GM19193 (cell line): Measurements from ENCODE around the gene SMARCA1.

Experiments
- POLR2A ChIP-seq: IDR thresholded peaks from 4 replicates; pipeline ENCODE4 v1.6.1; 2011; ENCODE audit not compliant: insufficient read depth, insufficient read length; ENCODE audit errors: extremely low read depth

The SMARCA1 gene

DNA sequence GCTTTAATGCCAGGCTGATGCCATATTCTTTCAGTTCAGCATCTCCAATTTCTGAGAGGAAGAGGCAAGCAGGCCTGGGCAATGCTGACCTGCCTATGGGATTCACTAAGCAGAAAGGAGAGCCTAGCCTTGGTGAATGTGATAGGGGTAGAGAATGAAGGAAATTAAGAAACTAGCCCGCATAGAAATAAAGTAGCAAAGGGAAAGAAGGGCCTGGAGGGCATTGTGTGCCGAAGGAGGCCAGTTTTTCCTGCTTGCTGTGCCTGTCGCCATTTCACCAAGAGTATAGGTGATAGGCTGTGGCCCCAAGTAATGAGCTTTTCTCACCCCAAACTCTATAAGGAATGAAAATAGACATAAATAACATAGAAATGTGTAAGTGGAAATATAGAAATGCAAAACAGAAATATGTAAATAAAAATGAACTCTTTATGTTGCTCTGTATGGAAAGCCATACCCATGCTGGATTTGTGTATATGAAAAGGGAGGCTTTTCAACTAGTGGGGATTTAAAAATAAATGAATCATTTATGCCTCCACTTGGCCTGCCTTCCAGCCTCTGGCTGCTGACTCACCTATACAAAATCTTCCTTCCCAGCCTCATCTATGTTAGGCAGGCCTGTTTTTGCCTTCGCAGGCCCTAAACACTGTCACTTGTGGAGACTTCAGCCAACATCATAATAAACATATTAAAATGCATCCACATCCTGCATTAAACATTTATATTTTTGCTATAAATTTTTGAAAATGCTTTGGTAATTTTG is 11.7 kb upstream of the SMARCA1 start:
- TF ChIP-seq POLR2A, result no peak

DNA sequence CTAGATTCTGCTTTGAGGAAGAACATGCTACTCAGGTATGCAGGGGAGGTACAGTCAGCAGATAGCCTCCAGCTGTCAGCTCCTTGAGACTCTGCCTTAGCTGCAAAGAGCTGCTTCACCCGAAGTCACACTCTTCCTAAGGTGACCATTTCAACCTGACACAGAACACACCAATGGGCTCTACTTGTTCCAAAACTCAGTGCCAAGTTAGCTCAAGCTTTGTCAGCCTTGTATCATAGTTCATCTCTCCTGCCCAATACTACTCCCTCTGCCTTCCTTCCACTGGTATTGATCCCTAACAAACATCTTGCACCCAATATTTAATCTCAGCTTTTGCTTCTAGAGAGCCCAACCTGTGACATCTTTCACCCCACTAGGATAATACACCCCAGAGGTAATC is 7.8 kb upstream of the SMARCA1 start:
- no peak for TF ChIP-seq POLR2A

DNA sequence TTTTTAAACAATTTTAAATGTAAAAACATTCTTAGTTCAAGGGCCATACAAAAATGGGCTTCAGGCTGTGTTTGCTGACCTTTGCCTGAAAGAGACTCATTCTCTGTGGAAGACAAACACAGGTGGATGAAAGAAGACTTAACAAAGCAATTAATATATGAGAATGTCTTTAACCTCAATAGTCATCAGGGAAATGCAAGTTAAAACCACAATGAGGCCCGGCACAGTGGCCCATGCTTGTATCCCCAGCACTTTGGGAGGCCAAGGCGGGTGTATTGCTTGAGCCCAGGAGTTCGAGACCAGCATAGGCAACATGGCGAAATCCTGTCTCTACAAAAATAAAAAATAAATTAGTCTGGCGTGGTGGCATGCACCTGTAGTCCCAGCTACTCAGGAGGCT is 7.1 kb upstream of the SMARCA1 start:
- TF ChIP-seq POLR2A, result no peak

DNA sequence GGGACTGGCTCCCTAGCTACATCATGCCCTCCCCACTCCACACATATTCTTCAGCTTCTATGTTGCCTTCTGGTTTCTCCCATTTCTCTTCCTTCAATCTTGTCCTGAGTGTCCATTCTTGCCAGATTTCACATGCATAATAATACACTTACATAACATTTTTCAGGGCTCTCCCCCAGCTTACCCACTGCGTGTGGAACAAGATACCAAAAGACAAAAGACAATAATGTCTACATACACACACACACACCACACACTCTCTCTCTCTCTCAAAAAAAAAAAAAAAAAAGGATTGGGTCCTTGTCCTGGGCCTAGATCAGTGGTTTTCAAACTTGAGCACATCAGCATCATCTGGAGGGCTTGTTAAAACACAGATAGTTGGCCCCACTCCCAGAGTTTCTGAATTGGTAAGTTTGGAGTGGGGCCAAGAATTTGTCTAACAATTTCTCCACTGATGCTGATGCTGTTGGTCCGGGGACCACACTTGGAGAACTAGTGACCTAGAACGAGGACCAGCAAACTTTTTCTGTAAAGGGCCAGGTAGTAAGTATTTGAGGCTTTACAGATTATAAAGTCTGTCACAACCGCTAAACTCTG is 6.5 kb upstream of the SMARCA1 start:
- no peak for TF ChIP-seq POLR2A

DNA sequence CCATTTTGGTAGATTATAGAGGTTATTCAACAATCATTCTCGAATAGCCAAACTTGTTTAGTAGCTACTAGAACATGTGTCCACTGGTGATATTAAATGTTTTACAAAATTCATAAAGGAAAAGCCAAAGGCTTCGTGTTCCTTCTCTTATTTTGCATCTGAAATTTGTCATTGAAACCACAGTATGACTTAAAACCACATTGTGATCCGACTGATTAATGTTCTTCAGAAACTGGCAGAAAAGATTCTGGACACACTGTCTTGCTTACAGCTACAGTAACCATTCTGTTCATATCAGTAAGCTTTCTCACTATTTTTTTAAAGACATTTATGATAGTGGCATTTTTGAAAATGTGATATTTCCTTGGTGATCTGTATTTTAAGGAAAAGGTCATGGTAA is 2.6 kb upstream of the SMARCA1 start:
- no peak for TF ChIP-seq POLR2A

DNA sequence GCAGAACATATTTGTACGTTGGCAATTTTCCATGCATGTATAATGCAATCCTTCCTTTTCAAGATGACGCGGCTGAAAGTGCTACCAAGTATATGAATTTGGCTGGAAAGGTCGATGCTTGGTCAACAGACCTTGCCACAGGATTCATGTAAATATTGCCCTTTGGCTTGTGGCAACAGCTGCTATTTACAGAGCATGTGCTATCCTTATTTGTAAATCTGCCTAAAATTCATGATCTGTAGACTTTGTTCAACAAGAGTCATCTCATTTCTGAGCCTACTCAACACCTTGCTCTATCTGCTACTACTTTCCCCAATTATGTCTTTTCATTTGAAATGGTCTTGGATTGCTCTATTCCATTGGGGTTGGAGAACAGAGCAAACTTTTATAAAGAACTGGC is 1.9 kb upstream of the SMARCA1 start:
- TF ChIP-seq POLR2A, result no peak

DNA sequence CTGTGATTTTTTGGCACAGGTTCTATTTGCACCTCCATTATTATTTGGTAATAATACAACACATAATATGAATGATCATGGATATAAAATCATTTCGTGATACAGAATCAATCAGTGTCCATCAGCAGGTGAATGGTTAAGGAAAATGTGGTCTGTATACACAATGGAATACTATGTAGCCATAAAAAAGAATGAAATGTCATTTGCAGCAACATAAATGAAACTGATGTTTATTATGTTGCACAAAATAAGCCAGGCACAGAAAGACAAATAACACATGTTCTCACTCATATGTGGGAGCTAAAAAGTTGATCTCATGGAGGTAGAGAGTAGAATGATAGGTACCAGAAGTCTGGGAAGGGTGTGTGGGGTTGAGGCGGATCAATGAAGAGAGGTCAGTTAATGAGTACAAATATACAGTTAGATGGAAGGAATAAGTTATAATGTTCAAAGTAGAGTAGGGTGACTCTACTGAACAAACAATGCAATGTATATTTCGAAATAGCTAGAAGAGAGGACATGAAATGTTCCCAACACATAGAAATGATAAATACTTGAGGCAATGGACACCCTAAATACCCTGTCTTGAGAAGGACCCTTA is 1.1 kb upstream of the SMARCA1 start:
- no peak for TF ChIP-seq POLR2A

DNA sequence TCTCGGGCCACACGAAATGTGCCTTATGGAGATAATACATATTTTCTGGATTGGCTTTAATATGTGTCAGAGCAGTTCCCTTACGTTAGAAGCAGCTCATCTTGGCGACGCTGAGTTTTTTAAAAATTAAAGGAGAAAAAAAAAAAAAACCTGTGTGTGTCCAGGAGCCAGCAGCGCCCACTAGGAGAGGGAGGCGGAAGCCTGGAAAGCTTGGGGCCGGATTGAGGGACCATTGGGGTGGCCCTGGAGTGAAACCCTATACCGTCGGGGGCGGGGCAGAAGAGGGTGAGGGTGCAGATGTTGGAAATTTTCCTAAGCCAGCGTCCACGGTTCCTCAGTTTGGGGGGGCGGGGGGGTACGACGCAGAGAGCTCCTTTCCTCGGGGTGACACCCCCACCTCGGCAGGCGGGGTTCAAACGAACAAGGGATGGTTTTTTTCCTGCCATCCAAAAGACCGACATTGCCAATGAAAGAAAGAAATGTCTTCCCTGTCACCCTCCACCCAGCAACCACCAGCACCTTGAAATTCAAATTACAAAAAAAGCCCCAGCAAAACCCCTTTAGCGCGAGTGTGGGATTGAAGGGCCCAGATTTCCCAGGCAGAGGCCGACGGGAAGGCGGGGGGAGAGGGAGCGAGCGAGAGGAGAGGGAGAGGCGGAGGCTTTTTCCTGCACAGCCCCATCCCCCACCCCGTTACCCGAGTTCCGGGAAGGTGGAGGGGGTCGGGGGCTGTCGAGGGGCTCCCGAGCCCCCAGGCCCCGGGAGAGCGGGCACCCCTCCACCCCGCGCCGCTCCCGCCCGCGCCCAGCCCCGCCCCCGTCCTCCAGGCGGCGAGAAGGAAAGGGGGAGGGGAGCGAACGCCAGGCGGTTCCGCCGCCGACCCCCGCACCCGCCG is 859 bp downstream of the SMARCA1 start:
- TF ChIP-seq POLR2A, result no peak

DNA sequence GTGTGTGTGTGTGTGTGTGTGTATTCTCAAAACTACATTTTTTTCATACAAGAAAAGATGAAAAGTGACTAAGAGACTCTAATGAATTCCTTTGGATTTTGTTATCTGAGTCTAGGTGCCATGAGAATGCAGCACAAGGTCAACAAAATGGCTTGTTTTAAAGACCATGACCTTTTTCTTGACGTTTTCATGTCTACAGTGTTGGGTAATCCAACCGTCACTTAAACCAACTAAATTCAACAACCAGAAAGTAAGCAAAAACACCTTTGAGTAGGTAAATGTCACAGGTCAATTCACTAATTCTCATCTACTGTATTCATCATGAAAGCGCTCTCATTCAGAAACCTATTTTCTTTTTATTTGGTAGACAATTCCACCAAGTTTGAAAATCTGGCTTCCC is 3.1 kb downstream of the SMARCA1 start:
- no peak for TF ChIP-seq POLR2A

DNA sequence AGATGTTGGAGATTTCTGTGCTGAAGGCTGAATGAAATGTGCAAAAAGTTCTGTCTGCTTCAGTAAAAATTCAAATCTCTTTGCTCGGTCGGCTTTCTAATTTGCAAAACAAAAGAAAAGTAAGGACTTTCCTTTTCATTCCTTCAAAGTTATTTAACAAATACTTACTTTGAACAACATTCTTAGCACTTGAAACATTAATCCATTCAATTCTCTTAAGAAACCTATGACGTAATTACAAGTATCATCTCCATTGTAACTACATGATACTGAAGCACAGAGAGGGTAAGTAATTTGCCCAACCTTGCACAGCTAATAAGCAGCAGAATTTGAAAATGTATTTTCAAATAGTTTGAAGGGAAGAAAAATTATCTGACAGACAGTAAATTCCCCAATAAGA is 6.9 kb downstream of the SMARCA1 start:
- TF ChIP-seq POLR2A, result no peak

DNA sequence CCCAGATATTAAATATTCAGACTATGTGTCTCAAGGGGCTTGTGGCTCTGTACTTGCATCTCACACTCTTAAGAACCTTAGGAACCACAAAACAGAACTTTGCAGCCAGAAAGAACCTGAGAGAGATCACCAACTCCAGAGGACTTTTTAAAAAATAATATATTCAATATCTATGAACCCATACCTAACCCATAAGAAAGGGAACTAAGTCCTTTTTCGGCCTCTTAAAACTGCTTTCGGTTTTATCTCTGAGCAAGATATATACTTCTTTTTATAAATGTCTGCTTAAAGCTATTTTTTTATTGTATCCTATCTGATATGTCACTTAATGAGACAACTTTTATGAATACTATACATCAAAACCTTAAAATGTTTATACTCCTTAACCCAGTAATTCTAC is 10.9 kb downstream of the SMARCA1 start:
- no peak for TF ChIP-seq POLR2A

DNA sequence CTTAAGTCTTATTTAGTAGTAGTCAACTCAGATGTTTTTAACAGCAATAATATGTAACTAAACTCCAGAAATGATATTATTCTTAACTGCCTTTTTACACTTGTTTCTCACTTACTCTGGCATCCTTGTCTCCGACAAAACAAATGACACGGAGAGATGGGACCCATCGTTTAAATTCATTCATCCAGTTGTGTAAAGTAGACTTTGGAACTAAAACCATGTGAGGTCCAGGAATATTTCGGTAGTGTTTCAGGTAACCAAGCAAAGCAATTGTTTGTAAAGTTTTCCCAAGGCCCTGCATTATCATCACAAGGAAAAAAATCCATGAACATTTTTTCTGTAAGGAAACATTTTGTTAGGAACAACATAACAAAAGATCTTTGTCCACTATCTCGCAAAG is 11.6 kb downstream of the SMARCA1 start:
- TF ChIP-seq POLR2A, result no peak

DNA sequence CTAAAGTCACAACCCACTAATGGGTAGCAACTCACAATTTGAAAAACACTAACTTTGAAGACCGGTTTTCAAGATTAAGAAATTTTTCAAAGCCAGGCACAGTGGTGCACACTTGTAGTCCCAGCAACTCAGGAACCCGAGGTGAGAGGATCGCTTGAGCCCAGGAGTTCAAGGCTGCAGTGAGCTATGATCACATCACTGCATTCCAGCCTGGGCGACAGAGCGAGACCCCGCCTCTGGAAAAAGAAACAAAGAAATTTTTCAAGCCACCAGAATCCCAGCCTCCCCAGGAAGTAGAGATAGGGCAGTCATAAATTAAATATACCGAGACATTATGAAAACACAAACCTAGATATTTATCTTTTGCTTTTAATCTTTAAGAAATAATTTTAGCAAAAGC is 13.0 kb downstream of the SMARCA1 start:
- TF ChIP-seq POLR2A, result no peak

DNA sequence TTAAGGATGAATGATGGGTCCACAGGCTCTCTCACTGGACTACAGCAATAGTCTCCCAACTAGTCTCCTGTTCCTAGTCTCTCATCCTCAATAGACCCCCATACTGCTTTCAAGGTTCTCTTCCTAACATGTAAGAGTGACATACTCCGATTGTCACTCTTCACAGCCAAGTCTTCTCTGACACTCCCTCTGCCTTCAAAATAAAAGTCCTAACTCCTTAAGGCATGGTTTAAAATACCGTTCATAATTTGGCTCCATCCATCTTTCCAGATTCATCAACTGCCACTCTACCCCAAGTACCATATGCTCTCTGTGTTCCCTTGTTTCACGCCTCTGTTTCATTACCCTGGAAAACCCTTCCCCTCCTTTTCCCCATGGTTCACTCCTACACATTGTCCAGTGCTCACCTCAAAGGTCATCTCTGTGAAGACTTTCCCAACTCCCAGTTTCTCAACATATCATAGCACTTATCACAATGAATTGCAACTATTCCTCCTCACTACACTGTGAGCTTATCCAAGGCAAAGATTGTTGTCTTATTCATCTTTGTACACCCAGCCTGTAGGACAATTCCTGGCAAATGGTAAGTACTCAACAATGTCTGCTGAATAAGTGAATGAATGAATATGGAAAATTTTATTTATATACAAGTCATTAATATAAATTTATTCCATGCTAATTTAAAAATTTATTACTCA is 26.0 kb downstream of the SMARCA1 start:
- TF ChIP-seq POLR2A, result no peak

DNA sequence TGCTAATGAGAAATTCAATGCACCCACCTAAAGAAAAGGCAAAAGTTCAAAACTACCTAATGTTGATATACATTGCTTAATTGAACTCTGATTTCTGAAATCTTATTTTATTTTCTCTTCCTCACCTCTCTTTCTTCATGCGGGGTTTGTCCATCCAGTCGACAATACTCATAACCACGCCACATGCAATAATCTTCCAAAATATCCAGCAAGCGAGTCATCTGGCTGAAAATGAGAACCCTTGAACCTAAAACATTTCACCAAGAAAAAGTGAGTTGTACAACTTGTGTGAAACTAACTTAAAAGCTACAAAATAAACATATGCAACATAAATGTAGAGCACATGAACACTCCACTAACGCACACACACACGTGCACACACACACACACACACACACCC is 26.7 kb downstream of the SMARCA1 start:
- no peak for TF ChIP-seq POLR2A
